GM21447 (cell line): ENCODE measurements around the gene WDR18.
A peak's percentile ranks its signal among the peaks of the same experiment; 100 is the strongest.

Experiments
- ATAC-seq: cut with Tn5 transposase; IDR thresholded peaks from one replicate; pipeline ENCODE4 v1.9.1; 2021; ENCODE audit not compliant: unreplicated experiment

Gene WDR18, protein sequence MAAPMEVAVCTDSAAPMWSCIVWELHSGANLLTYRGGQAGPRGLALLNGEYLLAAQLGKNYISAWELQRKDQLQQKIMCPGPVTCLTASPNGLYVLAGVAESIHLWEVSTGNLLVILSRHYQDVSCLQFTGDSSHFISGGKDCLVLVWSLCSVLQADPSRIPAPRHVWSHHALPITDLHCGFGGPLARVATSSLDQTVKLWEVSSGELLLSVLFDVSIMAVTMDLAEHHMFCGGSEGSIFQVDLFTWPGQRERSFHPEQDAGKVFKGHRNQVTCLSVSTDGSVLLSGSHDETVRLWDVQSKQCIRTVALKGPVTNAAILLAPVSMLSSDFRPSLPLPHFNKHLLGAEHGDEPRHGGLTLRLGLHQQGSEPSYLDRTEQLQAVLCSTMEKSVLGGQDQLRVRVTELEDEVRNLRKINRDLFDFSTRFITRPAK

DNA sequence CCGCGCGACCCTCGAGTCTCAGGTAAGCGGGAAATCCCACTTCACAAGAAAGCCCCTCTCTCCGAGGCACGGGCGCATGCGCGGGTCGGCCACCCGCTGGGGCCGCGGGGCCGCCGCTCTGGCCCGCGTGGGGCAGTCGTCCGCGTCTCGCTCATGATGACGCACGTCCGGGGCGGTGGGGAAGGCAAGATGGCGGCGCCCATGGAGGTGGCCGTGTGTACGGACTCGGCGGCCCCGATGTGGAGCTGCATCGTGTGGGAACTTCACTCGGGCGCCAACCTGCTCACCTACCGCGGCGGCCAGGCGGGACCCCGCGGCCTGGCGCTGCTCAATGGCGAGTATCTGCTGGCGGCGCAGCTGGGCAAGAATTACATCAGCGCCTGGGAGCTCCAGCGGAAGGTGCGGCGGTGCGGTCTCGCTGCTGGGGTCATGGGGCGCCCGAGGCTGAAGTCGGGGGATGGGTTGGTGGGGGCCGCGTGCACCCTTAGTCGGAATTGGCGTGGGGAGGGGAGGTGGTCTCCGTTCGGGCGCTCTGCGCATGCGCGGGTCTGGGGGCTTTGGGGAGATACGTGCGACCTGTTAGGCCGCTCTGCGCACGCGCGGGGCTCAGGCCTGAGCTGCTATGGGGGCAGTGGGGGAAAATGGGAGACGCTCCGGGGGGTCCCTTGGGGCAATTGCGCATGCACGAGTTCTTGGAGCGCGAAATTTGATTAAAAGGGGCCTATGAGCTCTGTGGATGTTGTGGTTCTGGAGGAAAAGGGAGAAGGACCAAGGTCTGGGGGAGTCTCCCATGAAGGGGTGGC lies at the start of gene WDR18:
Gene WDR18 (plus strand): TSS at position 181 of the 803 bp plus-strand sequence. CDS start 9 bp downstream, at position 190.
- ATAC-seq: no peak

DNA sequence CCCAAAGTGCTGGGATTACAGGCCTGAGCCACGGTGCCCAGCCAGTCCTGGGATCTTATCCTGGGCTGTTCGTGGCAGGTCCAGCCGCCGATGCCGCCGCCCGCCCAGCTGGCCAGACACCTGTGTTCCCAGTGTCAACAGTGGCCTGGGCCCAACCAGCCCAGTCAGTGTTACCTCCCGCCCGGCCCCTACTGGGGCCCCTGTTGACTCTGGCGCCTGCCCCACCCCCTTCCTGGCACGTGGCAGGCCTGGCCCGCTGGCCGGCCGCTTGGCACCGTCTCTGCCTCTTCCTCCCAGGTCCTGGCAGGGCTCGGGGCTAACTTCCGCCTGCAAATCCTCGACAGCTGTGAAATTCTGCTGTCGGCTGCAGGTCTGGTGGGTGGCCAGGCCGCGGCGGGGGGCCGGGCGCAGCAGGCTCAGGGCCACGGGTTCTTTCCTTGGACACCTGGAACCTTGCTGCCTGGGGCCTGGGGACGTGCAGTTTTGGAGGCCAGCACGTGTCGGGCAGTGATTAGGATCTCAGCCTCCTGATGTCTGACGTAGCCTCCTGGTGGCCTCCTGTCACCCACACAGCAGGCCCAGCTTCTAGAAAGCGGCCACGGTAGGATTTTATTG lies 49.2 kb upstream of the WDR18 start:
- ATAC-seq: no peak

DNA sequence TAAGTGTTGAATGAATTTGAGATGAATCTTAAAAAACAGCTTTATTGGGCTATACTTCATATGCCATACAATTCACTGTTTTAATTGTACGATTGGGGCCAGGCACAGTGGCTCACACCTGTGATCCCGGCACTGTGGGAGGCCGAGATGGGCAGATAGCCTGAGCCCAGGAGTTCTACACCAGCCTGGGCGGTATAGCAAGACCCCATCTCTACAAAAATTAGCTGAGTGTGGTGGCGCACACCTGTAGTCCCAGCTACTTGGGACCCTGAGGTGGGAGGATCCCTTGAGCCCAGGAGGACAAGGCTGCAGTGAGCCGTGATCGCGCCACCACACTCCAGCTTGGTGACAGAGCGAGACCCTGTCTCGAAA lies 48.0 kb upstream of the WDR18 start:
- ATAC-seq: no peak

DNA sequence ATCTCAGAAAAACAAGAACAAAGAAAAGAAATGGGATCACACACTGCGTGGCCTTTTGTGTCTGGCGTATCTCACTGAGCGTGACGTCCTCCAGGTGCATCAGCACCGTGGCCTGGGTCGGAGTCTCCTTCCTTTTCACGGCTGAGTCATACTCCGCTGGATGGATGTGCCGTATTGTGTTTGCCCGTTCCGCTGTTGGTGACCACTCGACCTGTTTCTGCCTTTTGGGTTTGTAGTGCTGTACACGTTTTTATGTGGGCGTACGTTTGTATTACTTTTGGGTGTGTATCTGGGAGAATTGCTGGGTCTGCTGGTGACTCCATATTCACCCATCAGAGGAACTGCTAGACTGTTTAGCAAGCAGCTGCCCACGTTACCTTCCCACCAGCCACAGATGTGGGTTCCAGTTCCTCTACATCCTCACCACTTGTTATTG lies 46.9 kb upstream of the WDR18 start:
- no peak for ATAC-seq

DNA sequence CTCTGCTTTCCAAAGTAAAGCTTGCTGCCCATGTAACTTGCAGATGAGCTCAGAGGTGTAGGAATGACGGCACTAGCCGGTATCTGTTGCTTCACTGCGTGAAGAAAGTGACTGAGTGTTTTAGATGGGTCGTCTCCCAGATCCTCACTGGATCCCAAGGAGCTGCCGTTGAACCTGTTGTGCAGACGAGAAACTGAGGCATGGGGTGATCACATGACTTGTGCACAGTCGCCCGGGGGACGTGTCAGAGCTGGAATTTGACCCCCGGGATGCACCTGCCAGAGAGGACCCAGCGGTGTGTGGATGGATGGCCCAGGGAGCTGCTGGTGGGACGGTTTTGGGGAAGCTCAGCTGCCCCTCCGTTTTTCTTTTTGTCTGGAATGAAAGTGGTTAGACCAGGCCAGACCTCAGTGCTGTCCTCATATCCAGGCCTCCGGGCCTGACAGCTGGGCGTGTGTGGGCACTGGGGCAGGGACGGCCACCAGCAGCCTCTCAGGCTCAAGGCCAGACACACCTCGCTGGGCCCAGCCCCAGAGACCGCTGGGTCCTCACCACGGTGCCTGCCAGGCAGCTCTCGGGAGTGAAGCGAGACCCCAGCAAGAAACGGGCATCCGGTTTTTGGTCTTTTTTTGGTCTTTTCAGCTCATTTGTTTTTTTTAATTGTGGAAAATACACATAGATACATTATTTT lies 45.8 kb upstream of the WDR18 start:
- ATAC-seq: no peak

DNA sequence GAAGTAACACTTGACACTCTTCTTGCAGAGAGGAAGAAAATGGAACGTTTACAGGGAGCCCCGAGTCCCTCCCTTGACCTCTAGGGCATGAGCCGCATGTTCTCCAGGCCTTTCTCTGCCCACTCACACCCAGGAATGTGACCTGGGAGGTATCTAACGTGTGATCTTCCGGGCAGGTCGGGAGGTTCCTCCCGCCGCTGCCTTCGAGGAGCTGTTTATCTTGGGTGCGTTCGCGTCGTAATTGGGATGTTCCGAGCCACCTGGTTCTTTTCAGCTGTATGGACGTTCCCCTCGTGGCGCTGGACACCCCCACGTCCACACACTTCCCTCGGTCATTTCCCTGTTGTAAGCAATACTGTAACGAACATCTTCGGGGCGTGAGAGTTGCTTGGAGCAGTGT lies 44.7 kb upstream of the WDR18 start:
- ATAC-seq: no peak

DNA sequence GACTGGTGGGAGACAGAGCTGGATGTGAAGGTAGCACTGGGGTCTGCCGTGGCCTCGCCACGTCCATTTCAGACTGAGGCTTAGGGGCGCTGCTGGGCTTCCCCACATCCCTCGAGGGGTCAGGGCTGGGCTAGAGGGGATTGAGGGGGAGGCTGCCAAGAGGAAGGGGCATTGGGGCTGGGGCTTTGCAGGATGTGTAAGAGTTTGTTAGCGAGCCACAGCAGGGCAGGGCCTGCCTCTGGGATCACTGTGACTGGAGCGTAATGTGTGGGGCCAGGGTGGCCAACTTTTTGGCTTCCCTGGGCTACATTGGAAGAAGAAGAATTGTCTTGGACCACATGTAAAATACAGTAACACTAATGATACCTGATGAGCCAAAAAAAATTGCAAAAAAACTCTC lies 44.2 kb upstream of the WDR18 start:
- ATAC-seq: no peak

DNA sequence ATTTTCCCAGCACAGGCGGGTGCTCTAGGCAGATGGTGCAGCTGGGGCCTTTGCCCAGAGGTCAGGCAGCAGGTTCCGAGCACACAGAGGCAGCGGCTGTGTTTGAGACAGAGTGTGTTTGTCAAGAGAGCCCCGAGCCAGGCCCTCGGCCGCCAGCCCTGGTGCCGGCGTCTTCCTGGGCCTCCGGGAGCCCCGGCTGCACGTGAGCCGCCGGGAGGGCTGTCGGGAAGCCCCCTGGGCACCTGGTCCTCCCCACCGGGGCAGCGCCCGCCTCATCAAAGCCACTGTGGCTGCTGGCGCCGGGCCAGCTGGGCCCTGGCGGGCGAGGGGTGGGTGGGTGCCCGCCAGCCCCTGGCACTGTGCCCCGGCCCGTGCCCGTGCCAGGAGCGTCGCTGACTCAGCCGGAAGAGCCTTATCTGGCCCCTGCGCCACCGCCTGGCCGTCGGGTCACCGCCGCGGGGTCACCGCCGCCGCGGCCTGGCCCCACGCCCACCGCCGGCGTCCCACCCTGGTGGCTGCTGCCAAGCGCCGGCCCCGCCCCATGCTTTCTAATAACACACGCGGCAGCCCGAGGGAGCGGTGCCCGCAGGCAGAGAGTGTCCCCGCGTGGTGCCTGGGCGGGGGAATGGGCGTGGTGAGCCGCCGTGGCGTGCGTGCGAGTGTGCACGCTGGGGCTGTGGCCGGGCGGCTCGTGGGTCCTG lies 43.4 kb upstream of the WDR18 start:
- no peak for ATAC-seq

DNA sequence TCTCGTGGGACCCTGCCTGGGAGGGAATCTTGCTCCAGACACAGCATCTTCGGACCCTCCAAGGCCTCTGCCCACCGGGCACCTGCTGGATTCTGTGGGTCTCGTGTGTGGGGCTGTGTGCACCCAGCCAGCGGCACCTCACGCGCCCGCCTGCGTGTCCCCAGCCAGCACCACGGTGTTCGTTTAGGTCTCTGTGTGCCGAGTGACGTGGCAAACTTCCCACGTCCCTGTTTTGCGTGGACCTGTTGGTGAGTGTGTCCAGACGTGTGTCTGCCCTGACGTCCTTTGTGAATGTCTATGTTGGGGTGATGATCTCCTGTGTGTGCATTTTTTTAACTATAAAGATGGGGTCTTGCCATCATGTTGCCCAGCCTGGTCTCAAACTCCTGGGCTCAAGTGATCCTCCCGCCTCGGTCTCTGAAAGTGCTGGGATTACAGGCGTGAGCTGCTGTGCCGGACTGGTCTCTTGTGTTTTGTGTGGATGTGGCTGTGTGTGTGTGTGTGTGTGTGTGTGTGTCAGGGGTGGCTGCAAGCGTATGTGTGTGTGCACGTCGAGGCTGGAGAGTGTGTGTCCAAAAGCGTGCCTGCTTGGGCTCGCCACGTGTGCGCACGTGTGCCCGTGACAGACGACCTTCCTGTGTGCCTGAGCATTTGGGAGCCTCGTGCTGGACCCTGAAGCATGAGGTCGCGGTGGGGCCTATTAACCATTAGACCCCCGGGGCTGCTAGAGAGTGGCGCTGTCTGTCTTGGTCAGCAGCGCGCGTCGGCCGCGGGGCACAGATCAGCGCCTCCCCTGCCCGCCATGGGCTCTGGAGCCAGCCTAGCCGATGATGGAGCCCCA lies 42.6 kb upstream of the WDR18 start:
- no peak for ATAC-seq

DNA sequence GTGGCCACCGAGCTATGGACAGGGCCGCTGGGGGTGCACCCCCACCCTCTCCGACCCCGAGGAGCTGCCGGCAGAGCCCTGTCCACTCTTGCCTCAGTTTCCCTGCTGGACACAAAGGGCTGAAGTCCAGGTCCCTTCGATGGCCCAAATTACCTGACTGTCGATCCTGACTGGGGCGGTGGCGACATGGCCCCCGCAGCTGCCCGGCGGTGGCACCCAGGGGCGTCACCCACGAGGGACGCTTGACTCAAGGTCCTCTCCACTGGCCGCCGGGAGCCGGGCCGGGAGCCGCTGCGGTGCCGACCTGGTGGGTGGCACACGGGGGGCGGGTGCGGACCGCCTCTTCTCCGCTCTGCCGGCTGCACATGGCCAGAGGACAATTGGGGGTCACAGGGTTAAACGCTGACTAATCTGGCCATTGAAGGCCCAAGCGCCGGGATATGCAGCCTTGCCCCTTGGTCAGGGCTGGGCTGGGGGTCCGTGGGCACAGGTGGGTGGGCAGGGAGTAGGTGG lies 42.0 kb upstream of the WDR18 start:
- ATAC-seq: no peak

DNA sequence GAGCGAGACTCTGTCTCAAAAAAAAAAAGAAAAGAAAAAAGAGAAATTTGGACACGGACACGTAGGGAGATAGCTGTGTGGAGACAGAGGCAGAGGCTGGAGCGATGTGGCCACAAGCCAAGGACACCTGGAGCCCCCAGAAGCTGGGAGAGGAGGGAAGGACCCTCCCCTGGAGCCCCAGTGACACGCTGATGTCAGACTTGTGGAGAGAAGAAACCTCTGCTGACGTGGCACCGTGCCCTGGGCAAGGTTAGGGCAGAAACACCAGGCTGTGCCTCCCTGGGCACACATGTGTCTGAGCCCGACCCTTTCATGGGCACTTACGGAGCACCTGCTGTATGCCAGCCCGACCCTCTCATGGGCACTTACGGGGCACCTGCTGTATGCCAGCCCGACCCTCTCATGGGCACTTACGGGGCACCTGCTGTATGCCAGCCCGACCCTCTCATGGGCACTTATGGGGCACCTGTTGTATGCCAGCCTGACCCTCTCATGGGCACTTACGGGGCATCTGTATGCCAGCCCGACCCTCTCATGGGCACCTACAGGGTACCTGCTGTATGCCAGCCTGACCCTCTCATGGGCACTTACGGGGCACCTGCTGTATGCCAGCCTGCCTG lies 40.5 kb upstream of the WDR18 start:
- ATAC-seq: no peak

DNA sequence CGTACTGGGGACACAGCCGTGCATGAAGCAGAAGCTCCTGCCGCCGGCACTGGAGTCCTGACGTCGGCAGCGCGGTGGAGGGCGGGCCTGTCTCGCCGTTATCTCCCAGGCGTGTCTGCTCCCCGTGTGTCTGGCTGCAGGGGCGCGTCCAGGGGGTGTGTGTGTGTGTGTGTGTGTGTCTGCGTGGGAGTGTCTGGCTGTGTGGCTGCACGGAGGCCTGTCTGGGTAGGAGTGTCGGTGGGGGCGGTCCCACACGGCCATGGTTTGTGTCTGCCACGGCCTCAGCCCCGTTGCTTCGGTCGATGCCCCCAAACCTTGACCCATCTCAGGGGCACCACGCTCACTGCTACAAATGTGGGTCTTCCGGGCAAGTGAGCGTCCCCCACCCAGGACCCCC lies 40.0 kb upstream of the WDR18 start:
- no peak for ATAC-seq

DNA sequence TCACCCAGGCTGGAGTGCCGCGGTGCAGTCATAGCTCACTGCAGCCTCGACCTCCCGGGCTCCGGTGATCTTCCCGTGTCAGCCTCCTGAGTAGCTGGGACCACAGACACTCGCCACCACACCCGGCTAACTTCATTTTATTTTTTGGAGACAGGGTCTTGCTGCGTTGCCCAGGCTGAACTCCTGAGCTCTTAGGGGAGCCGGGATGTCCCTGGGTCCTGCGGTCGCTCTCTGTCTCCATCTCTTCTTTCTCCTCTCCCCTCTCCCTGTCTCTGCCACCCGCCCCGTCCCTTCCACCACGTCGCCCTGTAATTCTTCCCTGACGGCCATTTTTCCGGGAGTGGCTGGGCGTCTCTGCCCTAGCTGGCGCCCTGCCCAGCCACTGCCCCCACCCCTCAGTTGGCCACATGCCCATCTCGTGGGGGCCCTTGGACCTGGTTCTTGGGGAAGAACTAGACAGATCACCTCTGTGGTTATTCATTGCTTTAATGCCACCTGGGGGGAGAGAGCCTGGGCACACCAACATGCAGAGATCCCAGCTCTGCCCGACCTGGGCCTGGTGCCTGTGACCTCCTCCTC lies 39.4 kb upstream of the WDR18 start:
- no peak for ATAC-seq

DNA sequence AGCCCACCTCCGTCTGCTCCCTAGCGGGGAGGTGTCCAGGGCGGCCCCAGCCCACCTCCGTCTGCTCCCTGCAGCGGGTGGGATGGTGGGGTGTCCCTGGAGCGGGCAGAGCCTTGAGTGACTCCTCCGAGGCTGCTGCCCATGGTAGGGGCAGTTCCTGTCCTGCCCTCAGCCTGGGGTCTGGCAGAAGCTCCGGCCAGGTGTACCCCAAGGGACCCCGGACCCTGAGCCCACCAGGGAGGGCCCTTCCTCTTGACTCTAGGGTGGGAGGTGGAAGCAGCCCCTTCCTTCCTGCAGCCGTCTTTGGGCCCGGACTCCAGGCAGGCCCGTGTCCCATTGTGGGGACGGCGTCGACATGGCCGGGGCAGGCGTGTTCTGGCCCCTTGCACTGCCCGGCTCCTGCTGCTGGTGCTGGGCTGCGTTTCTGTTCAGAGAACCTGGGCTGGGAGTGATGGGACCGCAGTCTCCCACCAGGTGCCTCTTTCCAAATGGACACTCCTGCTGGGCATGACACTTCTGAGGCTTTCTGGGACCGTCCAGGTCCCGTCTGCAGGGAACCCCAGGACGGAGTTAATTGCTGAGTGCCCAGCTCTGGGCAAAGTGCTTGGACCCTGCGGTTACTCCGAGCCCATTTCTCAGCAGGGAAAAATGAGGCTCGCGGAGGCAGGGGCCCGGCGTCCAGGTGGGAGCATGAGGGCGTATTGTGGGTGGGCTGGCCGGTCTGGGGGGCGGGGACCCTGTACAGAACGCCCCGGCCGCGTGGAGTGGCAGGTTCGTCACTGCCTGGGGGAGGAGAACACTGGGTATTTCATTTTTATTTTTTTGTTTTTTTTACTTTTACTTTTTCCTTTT lies 38.5 kb upstream of the WDR18 start:
- no peak for ATAC-seq

DNA sequence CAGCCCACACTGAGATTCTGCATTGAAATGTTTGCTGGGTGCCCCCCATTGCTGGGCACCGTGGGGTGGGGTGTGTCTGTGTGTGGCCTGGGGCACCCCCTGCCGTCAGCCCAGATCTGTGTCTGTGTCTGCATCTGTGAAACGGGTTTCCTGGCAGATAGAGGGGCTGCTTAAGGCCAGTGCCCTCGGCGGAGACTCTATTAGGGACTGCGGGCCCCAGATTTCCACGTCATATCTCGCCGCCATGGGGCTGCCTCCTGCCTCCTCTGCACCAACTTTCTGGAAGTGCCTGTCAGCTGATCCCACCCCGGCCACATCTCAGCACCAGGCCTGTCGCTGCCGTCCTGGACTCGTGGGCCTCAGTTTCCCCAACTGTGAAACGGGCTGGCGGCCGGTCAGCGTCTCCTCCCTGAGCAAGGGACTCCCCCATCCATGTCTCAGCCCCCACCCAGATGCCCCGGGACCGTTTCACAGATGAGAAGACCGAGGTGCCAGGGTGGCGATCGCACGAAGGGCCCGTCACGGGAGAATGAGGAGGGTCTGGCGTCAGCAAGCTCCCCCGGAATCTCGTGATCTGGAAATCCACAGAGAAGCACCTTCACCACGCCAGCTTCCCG lies 36.9 kb upstream of the WDR18 start:
- ATAC-seq: peak; percentile 12

DNA sequence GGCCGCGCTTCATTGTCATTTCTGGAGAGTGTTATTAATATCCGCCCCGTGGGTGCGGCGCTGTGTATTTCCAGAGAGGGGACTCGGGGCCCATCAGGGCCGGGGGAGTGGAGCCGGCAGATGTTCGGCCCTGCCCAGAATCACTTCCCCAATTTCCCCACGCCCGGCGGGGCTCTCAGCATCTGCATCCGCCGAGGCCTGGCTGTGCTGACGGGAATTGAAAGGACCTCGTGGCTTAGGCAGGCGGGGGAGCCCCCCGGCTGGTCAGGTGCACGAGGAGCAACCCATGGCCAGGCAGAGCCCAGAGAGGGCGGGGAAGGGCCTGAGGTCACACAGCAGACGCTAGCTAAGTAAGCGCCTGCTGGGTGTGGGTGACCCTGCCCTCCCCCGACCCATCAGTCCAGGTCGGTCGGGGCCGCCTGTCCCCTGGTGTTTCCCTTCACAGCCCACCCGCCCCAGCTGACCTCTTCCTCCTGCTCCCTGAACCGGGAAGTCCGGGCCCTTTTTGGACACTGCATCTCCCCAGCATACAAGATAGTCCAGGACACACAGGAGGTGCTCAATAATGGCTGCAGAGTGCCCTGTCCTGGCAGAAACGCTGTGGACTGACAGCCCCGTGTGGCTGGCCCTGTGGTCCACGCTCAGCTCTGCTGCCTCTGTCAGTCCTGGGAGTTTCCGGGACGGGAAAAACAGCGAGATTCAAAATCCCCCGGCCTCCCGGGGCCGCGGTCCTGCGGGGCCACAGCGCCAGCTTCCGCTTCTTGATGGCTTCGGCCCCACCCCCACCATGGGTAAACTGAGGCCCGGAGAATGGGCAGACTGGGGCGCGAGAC lies 36.2 kb upstream of the WDR18 start:
- peak; percentile 54 for ATAC-seq
